ENCODE measurements around the gene HIVEP2.

The HIVEP2 gene

GRCh38 chr6:142761756-142762155 is 183.2 kb downstream of the HIVEP2 start:
- FAIRE-seq (peak; percentile 72), DNase-seq (ENCODE audit: extremely low spot score, insufficient read length, low read depth) (no peak)

DNA sequence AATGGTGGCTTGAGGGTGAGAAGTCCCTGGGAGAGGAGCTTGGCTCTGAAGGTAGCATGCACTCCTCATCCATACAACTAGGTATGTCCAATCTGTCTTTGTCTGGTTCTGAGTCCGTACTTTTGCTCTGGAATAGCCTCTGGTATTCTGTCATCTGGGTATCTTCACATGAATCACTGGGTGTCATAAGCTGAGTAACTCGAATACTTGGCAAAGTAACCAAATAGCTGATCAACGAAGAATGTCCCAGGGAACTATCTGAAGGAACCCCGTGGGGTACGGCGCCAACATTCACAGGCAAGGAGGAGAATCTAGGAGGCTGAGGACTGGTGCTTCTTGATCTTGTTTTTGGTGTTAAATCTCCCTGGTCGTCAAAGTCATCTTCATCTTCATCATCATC is 184.8 kb downstream of the HIVEP2 start:
- no peak for DNase-seq (ENCODE audit: extremely low spot score, insufficient read length, low read depth)
- no peak for FAIRE-seq

DNA sequence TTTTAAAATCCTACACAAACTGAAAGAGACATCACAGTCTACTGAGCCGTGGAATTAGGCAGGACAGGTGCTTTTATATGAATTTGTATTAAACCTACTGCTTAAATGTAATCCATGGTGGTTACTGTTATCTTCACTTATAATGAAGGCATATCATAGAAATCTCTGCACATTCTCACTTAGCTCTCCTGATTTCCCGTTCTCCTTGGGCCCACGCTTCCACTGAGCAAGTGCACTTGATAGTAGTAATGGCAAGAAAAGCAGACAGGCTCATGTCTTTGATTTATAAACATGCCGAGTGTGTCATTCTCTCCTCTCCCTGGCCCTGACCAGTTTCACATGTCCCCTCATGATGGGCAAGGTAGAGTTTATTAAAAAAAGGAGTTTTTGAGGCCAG is 186.3 kb downstream of the HIVEP2 start:
- no peak for FAIRE-seq

DNA sequence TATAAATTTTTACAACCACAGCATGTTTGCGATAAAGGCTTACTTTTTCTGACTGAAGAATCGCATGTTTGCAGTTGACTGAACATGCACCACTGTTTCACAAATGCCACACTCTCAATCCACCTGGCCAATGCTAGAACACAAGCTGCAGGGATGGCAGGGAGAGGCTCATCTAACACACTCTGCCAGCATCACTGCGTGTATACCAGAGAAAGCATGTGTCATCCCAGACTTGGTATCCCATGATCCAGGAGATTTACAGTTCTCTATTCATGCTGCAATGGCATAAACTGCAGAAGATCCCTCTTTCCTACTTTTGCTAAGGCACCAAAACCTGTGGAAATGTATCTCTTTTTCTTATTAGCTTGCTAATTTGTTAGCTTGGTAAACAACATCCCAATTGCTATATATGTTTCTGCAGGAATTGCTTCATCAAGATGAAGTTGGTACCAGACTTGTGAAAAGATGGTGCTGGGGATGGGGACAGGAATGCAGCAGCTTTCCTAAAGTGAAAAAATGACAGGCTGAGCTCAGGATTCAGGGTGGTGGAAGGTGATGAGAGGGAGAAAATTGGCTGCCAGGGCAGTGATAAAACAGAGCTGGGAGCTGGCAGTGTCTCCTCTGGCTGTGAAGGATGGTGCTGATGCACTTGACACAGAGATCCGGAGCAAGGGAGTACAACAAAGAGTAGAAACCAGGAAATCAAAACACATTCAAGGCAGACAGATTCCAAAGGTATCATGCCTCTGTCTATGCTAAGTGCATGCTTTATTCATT is 186.9 kb downstream of the HIVEP2 start:
- DNase-seq (ENCODE audit: extremely low spot score, insufficient read length, low read depth) (no peak), FAIRE-seq (no peak)

More for the DNA sequence above, 186.3 kb downstream of the HIVEP2 start:
- DNase-seq (ENCODE audit: extremely low spot score, insufficient read length, low read depth) = no peak

GRCh38 chr6:142756215-142756630 is 188.8 kb downstream of the HIVEP2 start:
- no peak for FAIRE-seq
- no peak for DNase-seq (ENCODE audit: extremely low spot score, insufficient read length, low read depth)

DNA sequence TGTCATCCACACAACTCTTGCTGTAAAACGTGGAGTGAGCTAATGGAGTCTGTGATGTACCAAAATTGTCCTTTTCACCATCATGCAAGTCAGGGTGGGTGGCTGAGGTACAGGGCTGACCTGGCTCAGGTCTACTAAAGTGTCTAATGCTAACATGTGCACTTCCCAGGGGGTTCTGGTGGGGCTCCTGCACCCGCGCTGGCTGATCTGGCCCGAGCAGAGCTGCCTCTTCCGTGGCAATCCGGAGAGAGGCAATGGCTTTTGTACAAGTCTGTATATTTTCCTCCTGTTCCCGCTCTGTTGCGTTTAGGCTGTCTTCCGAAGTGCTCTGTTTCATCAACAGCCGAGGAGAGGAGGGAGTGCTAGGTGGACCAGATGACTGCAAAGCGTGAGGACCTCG is 191.8 kb downstream of the HIVEP2 start:
- FAIRE-seq = no peak
- no peak for DNase-seq (ENCODE audit: extremely low spot score, insufficient read length, low read depth)

- DNase-seq (ENCODE audit: extremely low spot score, insufficient read length, low read depth) (no peak), FAIRE-seq (no peak)
Measured at GRCh38 chr6:142752348-142752747, 192.6 kb downstream of the HIVEP2 start.

- DNase-seq (ENCODE audit: extremely low spot score, insufficient read length, low read depth) (no peak), FAIRE-seq (no peak)
Measured at GRCh38 chr6:142751452-142751851, 193.5 kb downstream of the HIVEP2 start.

DNA sequence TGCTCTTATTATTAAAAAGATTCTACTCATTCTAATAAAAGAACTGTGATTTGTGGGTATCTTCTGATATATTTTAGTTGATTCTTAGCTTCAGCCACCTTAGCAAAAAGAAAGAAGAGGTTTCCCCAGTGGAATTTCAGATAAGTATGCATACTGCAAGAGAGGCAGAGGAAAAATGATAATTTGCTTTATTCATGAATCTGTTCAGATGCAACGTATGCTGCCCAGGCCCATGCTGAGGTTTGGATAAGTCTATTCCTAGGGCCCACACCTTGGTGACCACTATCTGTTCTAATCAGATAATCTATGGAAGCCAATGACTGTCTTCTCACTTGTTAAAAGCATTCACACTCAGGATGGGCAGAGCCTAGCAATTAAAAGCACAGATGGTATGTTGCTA is 194.0 kb downstream of the HIVEP2 start:
- no peak for FAIRE-seq
- no peak for DNase-seq (ENCODE audit: extremely low spot score, insufficient read length, low read depth)

GRCh38 chr6:142749556-142749955 is 195.4 kb downstream of the HIVEP2 start:
- no peak for FAIRE-seq
- no peak for DNase-seq (ENCODE audit: extremely low spot score, insufficient read length, low read depth)

DNA sequence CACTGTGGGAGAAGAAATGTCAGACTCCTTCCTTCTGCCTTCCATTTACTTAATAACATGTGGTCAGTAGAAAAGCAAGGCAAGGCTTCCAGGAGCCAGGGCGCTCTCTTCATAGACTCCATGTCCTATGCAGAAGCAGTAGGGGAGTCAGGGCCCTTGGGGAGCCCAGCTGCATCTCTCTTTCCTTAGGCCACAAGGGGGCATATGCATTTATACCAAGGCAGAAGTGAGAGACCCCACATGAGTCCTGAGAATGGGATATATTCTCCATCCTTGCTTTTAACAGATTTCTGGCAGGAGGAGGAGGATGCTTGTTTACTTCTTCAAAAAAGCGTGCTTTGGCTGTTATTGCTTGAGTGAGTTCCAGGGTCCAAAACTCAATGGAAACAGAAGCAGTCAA is 198.5 kb downstream of the HIVEP2 start:
- DNase-seq (ENCODE audit: extremely low spot score, insufficient read length, low read depth) = no peak
- peak; percentile 24 for FAIRE-seq

DNA sequence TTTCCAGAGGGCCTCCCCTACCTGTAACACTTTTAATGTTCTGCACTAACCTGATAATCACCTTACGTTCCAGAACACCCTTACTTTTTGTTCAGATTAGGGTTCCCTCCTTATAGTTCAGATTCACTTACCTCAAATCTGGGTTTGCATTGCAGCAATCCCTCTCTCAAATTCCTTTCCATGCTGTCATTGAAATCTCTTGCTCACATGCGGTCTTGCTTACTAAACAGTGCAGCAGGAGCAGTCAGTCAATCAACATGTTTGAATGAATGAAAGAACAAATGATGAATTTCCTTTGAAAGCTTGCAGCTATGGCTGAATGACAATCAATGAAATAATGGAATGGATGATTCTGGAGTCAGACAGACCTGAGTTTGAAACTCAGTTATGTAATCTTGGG is 200.1 kb downstream of the HIVEP2 start:
- FAIRE-seq = no peak
- no peak for DNase-seq (ENCODE audit: extremely low spot score, insufficient read length, low read depth)

GRCh38 chr6:142740449-142740848 is 204.5 kb downstream of the HIVEP2 start:
- DNase-seq (ENCODE audit: extremely low spot score, insufficient read length, low read depth) (no peak), FAIRE-seq (no peak)

GRCh38 chr6:142738731-142739130 is 206.2 kb downstream of the HIVEP2 start:
- no peak for DNase-seq (ENCODE audit: extremely low spot score, insufficient read length, low read depth)
- FAIRE-seq = no peak

DNA sequence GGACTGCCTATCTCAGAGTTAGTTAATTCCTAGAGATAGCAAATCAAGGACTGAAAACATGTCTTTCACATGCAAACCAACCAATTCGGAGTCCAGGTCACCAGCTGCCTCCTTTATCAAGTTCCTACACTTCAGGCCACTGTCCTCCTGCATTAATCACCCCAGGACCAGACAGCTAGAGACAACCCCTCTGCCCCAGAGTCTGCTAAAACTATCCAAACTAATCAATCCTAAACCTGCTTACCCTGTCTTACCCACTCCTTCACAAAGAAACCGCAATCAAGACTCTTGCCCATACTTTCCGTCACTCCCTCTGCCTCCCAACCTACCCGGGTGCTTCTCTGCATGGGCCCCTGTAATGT is 207.0 kb downstream of the HIVEP2 start:
- FAIRE-seq = no peak
- DNase-seq (ENCODE audit: extremely low spot score, insufficient read length, low read depth) = no peak

DNA sequence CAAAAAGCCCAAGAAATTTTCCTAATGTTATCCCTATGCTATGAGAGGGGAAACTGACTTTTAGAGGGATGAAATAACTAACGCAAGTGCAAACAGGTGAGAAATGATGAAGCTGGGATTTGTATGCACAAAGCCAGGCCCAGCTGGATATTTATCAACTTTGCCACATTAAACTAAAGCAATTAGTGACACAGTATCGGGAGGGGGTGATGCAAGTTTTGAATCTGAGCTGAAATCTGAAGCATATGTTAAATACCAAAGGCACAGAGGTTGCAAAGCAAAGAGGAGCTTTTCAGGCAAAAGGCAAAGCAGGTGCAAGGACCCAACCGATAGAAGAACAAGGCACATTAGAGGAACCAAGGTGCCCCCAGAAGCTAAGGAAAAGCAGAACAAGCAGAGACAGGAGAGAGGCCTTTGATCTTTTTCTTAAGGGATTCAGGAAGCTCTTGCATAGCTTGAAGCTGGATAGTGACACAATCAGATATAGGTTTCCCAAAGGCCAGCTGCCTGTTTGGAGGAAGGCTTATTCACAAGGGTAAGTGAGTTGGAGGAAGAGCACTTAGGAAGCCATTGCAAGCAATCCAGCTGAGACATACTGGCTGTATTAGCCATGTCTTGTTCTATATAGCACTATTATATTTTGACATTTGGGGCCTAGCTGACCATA is 207.5 kb downstream of the HIVEP2 start:
- no peak for DNase-seq (ENCODE audit: extremely low spot score, insufficient read length, low read depth)
- FAIRE-seq = no peak

DNA sequence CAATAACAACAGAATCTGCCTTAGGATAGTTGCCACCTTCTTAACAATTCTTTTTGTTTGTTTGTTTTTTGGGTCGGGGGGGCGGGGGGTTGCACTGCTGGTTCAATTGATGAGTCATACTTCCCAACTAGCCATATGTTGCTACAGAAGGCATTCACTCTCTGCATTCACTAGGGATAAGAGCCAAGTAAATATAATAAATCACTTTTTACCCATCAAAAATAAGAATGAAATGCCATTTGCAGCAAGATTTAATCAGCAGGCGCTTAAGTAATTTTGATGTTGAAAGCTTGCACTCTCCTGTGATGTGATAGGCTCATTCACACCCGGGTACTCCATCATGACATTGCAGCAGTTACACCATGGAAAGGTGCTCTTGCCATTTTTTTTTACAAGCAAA is 209.8 kb downstream of the HIVEP2 start:
- FAIRE-seq (no peak), DNase-seq (ENCODE audit: extremely low spot score, insufficient read length, low read depth) (no peak)

GRCh38 chr6:142732790-142733189 is 212.2 kb downstream of the HIVEP2 start:
- DNase-seq (ENCODE audit: extremely low spot score, insufficient read length, low read depth) = no peak
- FAIRE-seq = no peak

DNA sequence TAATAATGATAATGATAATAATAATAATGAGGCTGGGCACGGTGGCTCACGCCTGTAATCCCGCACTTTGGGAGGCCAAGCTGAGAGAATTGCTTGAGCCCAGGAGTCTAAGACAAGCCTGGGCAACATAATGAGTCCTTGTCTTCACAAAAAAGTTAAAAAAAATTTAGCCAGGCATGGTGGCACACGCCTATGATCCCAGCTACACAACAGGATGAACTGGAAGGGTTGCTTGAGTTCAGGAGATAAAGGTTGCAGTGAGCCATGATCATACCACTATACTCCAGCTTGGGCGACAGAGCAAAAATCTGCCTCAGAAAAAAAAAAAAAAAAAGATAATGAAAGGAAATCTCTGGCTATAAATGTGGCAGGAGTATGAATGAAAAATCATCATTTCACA is 213.4 kb downstream of the HIVEP2 start:
- no peak for DNase-seq (ENCODE audit: extremely low spot score, insufficient read length, low read depth)
- no peak for FAIRE-seq

GRCh38 chr6:142729618-142730017 is 215.4 kb downstream of the HIVEP2 start:
- FAIRE-seq = no peak

DNA sequence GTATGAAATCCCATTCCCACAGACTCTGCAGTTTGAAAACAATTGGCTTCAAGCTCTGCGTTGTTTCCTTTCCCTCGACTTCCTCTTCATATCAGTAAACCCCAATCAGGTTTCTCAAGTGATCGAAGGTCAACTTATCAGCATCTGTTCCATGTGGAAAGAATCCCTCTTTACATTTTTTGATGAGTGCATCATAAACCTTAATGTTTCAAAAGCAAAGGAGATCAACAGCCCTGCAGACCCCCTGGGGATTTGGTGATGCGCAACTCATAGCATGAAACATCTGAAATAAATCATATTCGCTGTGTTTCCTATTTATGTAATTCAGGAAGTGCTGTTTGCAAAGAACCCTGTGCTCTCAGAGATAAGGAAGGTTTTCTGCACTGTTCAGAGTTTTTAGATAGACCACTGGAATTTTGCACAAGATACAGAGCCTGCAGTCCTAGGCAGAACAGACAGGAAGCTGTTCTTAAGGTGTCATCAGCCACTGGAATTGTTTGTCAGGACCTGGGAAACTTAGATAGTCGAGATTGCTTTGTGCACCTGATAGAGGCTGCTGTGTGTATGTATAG is 216.0 kb downstream of the HIVEP2 start:
- DNase-seq (ENCODE audit: extremely low spot score, insufficient read length, low read depth) (no peak), FAIRE-seq (no peak)

More at GRCh38 chr6:142729618-142730017, 215.4 kb downstream of the HIVEP2 start:
- DNase-seq (ENCODE audit: extremely low spot score, insufficient read length, low read depth) = no peak
